ENCODE measurements around the gene PLEKHA7. TPM values are rescaled to one million over a fixed set of nuclear protein-coding genes. Genes with fewer than 3 reads are reported as not detected.

Gene PLEKHA7
- total and polyA plus RNA-seq, 2 of the 8 experiments (the other 6 are each of a cell fraction or from before 2014, with no cell fraction given), result 11.4 to 25.6 TPM

DNA sequence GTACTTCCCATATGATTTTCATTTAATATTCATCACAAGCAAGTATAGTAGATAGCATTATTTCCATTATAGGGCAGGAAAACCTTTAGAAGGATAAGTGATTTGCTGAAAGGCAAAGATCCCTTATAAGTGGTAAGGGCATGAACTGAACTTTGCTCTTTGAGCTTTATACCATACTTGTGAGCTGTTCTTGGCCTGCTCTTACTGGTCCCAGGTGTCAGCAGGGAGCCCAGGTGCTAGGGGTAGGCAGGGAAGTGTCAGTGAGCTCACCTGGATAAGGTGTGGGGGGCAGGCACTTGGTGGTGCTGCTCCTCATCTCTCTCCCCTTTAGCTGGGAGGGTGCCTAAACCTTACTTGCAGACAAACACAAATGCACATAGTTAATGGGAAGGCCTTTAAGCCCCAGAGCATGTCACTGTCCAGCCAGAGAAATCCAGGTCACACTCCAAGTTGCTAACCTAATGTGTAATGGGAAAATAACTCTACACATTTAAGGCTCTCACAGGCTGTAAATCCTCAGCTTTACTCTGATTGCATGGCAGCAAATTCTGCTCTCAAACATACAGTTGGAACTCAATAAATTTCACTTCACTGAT, 114.4 kb downstream of the PLEKHA7 start (continued):
- no peak for TF ChIP-seq CHD1 (IDR thresholded peaks at IDR 0.05; ENCODE audit: low read depth, low read length)
- no peak for TF ChIP-seq SP4 (IDR thresholded peaks at IDR 0.05; ENCODE audit: low read length)
